A549 (cell line): ENCODE measurements around the gene ADAMTS13. TPM values are rescaled to one million over a fixed set of nuclear protein-coding genes. Genes with fewer than 3 reads are reported as not detected.

Experiments used
- ATAC-seq, 2 experiments: fragments of 200-7000 bp in 1 of 2; fragments of >200 bp in 1 of 2; cut with Nextera tagmentation in 1 of 2; cut with Tn5 transposase in 1 of 2; 3 replicates each; pipeline versions ENCODE4 v1.8.0 to v1.9.1; 2018 to 2020; ENCODE audit warnings: mild to moderate bottlenecking in 1 of 2, moderate library complexity in 1 of 2
- CTCF ChIA-PET: fragments of 300-600 bp; sonication (Branson Sonifier 250); formaldehyde crosslinking; extraction: SDS; loops from one replicate; lab custom pipeline; 2021; ENCODE audit warnings: antibody characterized with exemption, inconsistent platforms; lab: Yijun Ruan, JAX
- POLR2A ChIA-PET: fragments of 350-600 bp; formaldehyde crosslinking; extraction: SDS; loops from one replicate; lab custom pipeline; 2021; ENCODE audit warnings: antibody characterized with exemption, inconsistent platforms; lab: Yijun Ruan, JAX
- DNase-seq, 2 experiments: peaks; one replicate each; pipeline versions ENCODE4 v3.0.0 to v3.0.0-alpha.2; 2011 to 2016; ENCODE audit warnings: low read depth in 1 of 2, low spot score in 1 of 2
- FAIRE-seq: peaks from 2 replicates; lab custom pipeline; 2011; peaks lifted over from hg19 to GRCh38; lab: Jason Lieb, UNC
- H3K27ac ChIP-seq, 2 experiments: fragments of >200 bp; sonication (Bioruptor Twin); formaldehyde crosslinking; 3 replicates each; pipeline ENCODE4 v1.5.1; 2016 to 2017
- H3K4me1 ChIP-seq: fragments of >200 bp; sonication (Bioruptor Twin); formaldehyde crosslinking; 3 replicates; pipeline ENCODE4 v1.6.1; 2016
- H3K4me2 ChIP-seq: fragments of >200 bp; sonication (Bioruptor Twin); formaldehyde crosslinking; 3 replicates; pipeline ENCODE4 v1.6.1; 2016
- H3K4me3 ChIP-seq: fragments of >200 bp; sonication (Bioruptor Twin); formaldehyde crosslinking; 3 replicates; pipeline ENCODE4 v1.5.1; 2016
- H3K9me3 ChIP-seq: fragments of >200 bp; sonication (Bioruptor Twin); formaldehyde crosslinking; 3 replicates; pipeline ENCODE4 v1.6.1; 2016
- ATOH8 ChIP-seq: fragments of 250-450 bp; sonication (Bioruptor Pico); IDR thresholded peaks from 2 replicates; pipeline ENCODE4 v1.5.0; 2020; ENCODE audit warnings: low read depth, mild to moderate bottlenecking, moderate library complexity
- CEBPB ChIP-seq, 2 experiments: fragments of >200 bp in 1 of 2; sonication (Bioruptor Twin) in 1 of 2; formaldehyde crosslinking in 1 of 2; IDR thresholded peaks; 2 replicates each; pipeline ENCODE4 v1.6.1; 2012 to 2016
- CHD4 ChIP-seq: fragments of 200-600 bp; sonication (generic); IDR thresholded peaks from 2 replicates; pipeline ENCODE4 v1.6.1; 2016; ENCODE audit warnings: antibody characterized with exemption, mild to moderate bottlenecking, borderline replicate concordance
- EHF ChIP-seq: fragments of 250-450 bp; sonication (Bioruptor Pico); IDR thresholded peaks from 2 replicates; pipeline ENCODE4 v1.5.0; 2020; ENCODE audit warnings: mild to moderate bottlenecking
- EP300 ChIP-seq, 2 experiments: fragments of >200 bp; sonication (Bioruptor Twin); formaldehyde crosslinking; IDR thresholded peaks; 2 replicates in 1 of 2; 3 replicates in 1 of 2; pipeline ENCODE4 v1.6.1; 2016 to 2017
- FOXS1 ChIP-seq: fragments of 250-450 bp; sonication (Bioruptor Pico); IDR thresholded peaks from 2 replicates; pipeline ENCODE4 v1.5.0; 2020; ENCODE audit warnings: mild to moderate bottlenecking, moderate library complexity
- HDAC2 ChIP-seq: fragments of 200-600 bp; sonication (generic); IDR thresholded peaks from 2 replicates; pipeline ENCODE4 v1.6.1; 2016
- HES2 ChIP-seq: fragments of >200 bp; sonication (Bioruptor Twin); formaldehyde crosslinking; IDR thresholded peaks from 2 replicates; pipeline ENCODE4 v1.6.1; 2016
- HMGXB4 ChIP-seq: fragments of 250-450 bp; sonication (Bioruptor Pico); IDR thresholded peaks from 2 replicates; pipeline ENCODE4 v1.5.0; 2021; ENCODE audit warnings: mild to moderate bottlenecking, moderate library complexity, borderline replicate concordance
- MAX ChIP-seq: IDR thresholded peaks from 2 replicates; pipeline ENCODE4 v1.6.1; 2012
- MAZ ChIP-seq: fragments of 150-350 bp; IDR thresholded peaks from 2 replicates; pipeline ENCODE4 v1.6.1; 2014; ENCODE audit warnings: antibody characterized with exemption, low read depth, low read length, borderline replicate concordance
- MYC ChIP-seq: IDR thresholded peaks from 2 replicates; pipeline ENCODE4 v1.6.1; 2012; ENCODE audit warnings: mild to moderate bottlenecking, inconsistent platforms, low read length, improper control_type of control experiment, borderline replicate concordance
- NPAS2 ChIP-seq: fragments of 250-450 bp; sonication (Bioruptor Pico); IDR thresholded peaks from 2 replicates; pipeline ENCODE4 v1.8.0; 2022; ENCODE audit warnings: mild to moderate bottlenecking, moderate library complexity, borderline replicate concordance
- NR3C1 ChIP-seq: fragments of >200 bp; sonication (Bioruptor Twin); formaldehyde crosslinking; IDR thresholded peaks from 3 replicates; pipeline ENCODE4 v1.6.1; 2017
- PHF8 ChIP-seq: fragments of 200-600 bp; sonication (generic); IDR thresholded peaks from 2 replicates; pipeline ENCODE4 v1.6.1; 2016; ENCODE audit warnings: low read depth, mild to moderate bottlenecking, antibody characterized with exemption, moderate library complexity, borderline replicate concordance
- POLR2AphosphoS2 ChIP-seq: conservative IDR thresholded peaks from 2 replicates; pipeline ENCODE4 v1.6.1; 2012; ENCODE audit warnings: low read length, improper control_type of control experiment, inconsistent platforms
- RARB ChIP-seq: fragments of 250-450 bp; sonication (Bioruptor Pico); IDR thresholded peaks from 2 replicates; pipeline ENCODE4 v1.8.0; 2021; ENCODE audit warnings: mild to moderate bottlenecking, moderate library complexity
- RCOR1 ChIP-seq: fragments of 150-350 bp; IDR thresholded peaks from 2 replicates; pipeline ENCODE4 v1.6.1; 2014; ENCODE audit warnings: antibody characterized with exemption, low read length, low read depth
- SREBF2 ChIP-seq: fragments of 450-650 bp; IDR thresholded peaks from 2 replicates; pipeline ENCODE4 v1.6.1; 2014; ENCODE audit warnings: mild to moderate bottlenecking, moderate library complexity
- TP53 ChIP-seq: fragments of 250-450 bp; sonication (Bioruptor Pico); IDR thresholded peaks from 2 replicates; pipeline ENCODE4 v1.5.0; 2021; ENCODE audit warnings: mild to moderate bottlenecking, moderate library complexity
- ZSCAN20 ChIP-seq: fragments of 250-450 bp; sonication (Bioruptor Pico); IDR thresholded peaks from 2 replicates; pipeline ENCODE4 v1.8.0; 2022; ENCODE audit warnings: mild to moderate bottlenecking, moderate library complexity
- WGBS: methylation state at CpG from one replicate; pipeline ENCODE4 v1.1.6; 2017; ENCODE audit errors: missing lambda C conversion rate; 5-methylcytosine and 5-hydroxymethylcytosine counted together
- polyA plus RNA-seq, 4 experiments: library from polyadenylated mRNA; depleted of rRNA in 3 of 4; stranded (reverse); fragments of >200 nt; fragmentation: RNase III in 1 of 4; extraction: RNeasy Plus Mini Kit Qiagen cat#74134 plus additional on column Dnase treatment in 1 of 4; gene quantifications; 2 replicates in 3 of 4; 3 replicates in 1 of 4; pipeline ENCODE4 v1.2.3, GENCODE V29; 2011 to 2017
- TF ChIP-seq, protein P1 (sequence below): fragments of 450-650 bp; IDR thresholded peaks from 2 replicates; pipeline ENCODE4 v1.6.1; 2014; ENCODE audit warnings: antibody characterized with exemption
- TF ChIP-seq, protein P2 (sequence below): IDR thresholded peaks from 2 replicates; pipeline ENCODE4 v1.6.1; 2012; ENCODE audit warnings: low read depth, borderline replicate concordance

The ADAMTS13 gene
- polyA plus RNA-seq, 2 of the 4 experiments (the other 2 are of a cell fraction), result 0.80 to 0.98 TPM

- no peak overlapping the region for H3K27ac ChIP-seq
- H3K4me1 ChIP-seq, result peaks cover 16% of the 10 kb centered on the region
- 88% methylated on average over 11 of the region's 13 CpGs for WGBS
- H3K4me3 ChIP-seq, result no peak overlapping the region
- TF ChIP-seq RCOR1, result no peak
- TF ChIP-seq NR3C1, result no peak
- no peak for TF ChIP-seq ZSCAN20 (CRISPR knock-in tag)
- TF ChIP-seq, protein P1, sequence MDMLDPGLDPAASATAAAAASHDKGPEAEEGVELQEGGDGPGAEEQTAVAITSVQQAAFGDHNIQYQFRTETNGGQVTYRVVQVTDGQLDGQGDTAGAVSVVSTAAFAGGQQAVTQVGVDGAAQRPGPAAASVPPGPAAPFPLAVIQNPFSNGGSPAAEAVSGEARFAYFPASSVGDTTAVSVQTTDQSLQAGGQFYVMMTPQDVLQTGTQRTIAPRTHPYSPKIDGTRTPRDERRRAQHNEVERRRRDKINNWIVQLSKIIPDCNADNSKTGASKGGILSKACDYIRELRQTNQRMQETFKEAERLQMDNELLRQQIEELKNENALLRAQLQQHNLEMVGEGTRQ, result no peak
- TF ChIP-seq MAX, result no peak
- no peak for TF ChIP-seq RARB (CRISPR knock-in tag)
- H3K9me3 ChIP-seq, result no peaks in the 10 kb centered on the region
- POLR2A ChIA-PET, result no interaction called here
- H3K4me2 ChIP-seq, result no peak overlapping the region
- ATAC-seq, result no peak
- FAIRE-seq, result no peak
- DNase-seq, result no peak
- CTCF ChIA-PET, result interaction anchor here (1.6 to 12.2 kb wide), 2 partner anchors 15 to 29 kb away, joined by 3 to 58 read pairs; no protein-coding TSS in a partner anchor
Measured at GRCh38 chr9:133457233-133457632, 35.1 kb downstream of the ADAMTS13 start.

DNA sequence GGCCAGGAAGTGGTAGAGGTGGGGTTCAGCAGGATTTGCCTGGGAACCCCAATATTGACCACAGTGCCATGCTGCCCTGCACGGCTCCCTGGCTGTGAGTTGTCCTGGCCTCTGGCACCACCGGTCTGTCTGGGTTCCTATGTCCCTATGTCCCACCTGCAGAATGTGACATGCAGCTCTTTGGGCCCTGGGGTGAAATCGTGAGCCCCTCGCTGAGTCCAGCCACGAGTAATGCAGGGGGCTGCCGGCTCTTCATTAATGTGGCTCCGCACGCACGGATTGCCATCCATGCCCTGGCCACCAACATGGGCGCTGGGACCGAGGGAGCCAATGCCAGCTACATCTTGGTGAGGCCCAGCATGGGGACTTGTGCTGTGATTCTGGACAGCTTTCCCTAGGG, 35.6 kb downstream of the ADAMTS13 start:
- no peak for FAIRE-seq
- CTCF ChIA-PET, result interaction anchor here (0.7 to 12.2 kb wide), 5 partner anchors 13 to 54 kb away, joined by 3 to 58 read pairs (median 3); no protein-coding TSS in a partner anchor

More for the DNA sequence above, 35.6 kb downstream of the ADAMTS13 start:
- Histone ChIP-seq H3K4me1 (peaks cover 16% of the 10 kb centered on the region), H3K27ac (no peak overlapping the region), H3K4me2 (no peak overlapping the region), H3K9me3 (no peaks in the 10 kb centered on the region), H3K4me3 (no peak overlapping the region)
- DNase-seq (no peak), ATAC-seq (no peak)
- POLR2A ChIA-PET, result no interaction called here
- TF ChIP-seq MAZ (no peak), TP53 (no peak), PHF8 (no peak), ZSCAN20 (CRISPR knock-in tag) (no peak), SREBF2 (no peak), POLR2AphosphoS2 (no peak), FOXS1 (CRISPR knock-in tag) (no peak), MAX (no peak), CHD4 (no peak), EHF (CRISPR knock-in tag) (no peak), MYC (no peak), ATOH8 (CRISPR knock-in tag) (no peak), HDAC2 (no peak), HES2 (no peak), HMGXB4 (CRISPR knock-in tag) (no peak), NPAS2 (CRISPR knock-in tag) (no peak), EP300 (IDR thresholded peaks at IDR 0.05) (no peak), CEBPB (IDR thresholded peaks at IDR 0.05) (no peak)
- TF ChIP-seq, protein P2, sequence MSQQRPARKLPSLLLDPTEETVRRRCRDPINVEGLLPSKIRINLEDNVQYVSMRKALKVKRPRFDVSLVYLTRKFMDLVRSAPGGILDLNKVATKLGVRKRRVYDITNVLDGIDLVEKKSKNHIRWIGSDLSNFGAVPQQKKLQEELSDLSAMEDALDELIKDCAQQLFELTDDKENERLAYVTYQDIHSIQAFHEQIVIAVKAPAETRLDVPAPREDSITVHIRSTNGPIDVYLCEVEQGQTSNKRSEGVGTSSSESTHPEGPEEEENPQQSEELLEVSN, result no peak
- WGBS, result 86% methylated on average over 9 of the region's 11 CpGs
